Common myeloid progenitor, CD34-positive (primary cell): ENCODE data around the gene SYNE1.

ENCODE experiments used
- CTCF ChIA-PET: fragments of 350-600 bp; sonication (Branson Sonifier 250); formaldehyde crosslinking; loops from one replicate; lab custom pipeline; 2021; ENCODE audit warnings: antibody characterized with exemption; lab: Charles Lee
- POLR2A ChIA-PET: fragments of 350-600 bp; sonication (Branson Sonifier 250); formaldehyde crosslinking; loops from one replicate; lab custom pipeline; 2021; ENCODE audit warnings: antibody characterized with exemption; lab: Charles Lee
- DNase-seq, 3 donors: peaks; one replicate each; pipeline versions ENCODE4 v3.0.0 to v3.0.0-alpha.2; 2013
- H3K27ac ChIP-seq, 2 experiments: 1 replicate in 1 of 2; 2 replicates in 1 of 2; pipeline ENCODE4 v1.7.0; 2013; ENCODE audit warnings: inconsistent platforms in 2 of 2, low read length in 2 of 2, mild to moderate bottlenecking in 2 of 2, low read depth in 1 of 2, moderate library complexity in 1 of 2; ENCODE audit not compliant: severe bottlenecking in 2 of 2, insufficient read depth in 1 of 2, poor library complexity in 1 of 2
- H3K27me3 ChIP-seq, 5 experiments: replicated peaks in 2 of 5; 1 replicate in 3 of 5; 2 replicates in 2 of 5; pipeline versions ENCODE4 v1.6.1 to v1.7.0; 2013; ENCODE audit warnings: low read length in 4 of 5, mild to moderate bottlenecking in 2 of 5, moderate library complexity in 2 of 5, inconsistent platforms in 1 of 5; ENCODE audit not compliant: insufficient read depth in 5 of 5, control insufficient read depth in 4 of 5
- H3K36me3 ChIP-seq, 4 experiments: 1 replicate in 2 of 4; 2 replicates in 2 of 4; pipeline versions ENCODE4 v1.6.1 to v1.7.0; 2013; ENCODE audit warnings: low read length in 3 of 4, control low read depth in 1 of 4, mild to moderate bottlenecking in 1 of 4; ENCODE audit not compliant: control insufficient read depth in 4 of 4, insufficient read depth in 4 of 4
- H3K4me1 ChIP-seq, 4 experiments: 1 replicate in 3 of 4; 2 replicates in 1 of 4; pipeline versions ENCODE4 v1.6.1 to v1.7.1; 2013; ENCODE audit warnings: low read length in 3 of 4, mild to moderate bottlenecking in 3 of 4, control low read depth in 1 of 4, inconsistent platforms in 1 of 4, moderate library complexity in 1 of 4; ENCODE audit not compliant: control insufficient read depth in 4 of 4, insufficient read depth in 4 of 4; ENCODE audit errors: control extremely low read depth in 1 of 4
- H3K4me3 ChIP-seq, 7 experiments: 1 replicate in 4 of 7; 2 replicates in 3 of 7; pipeline versions ENCODE4 v1.5.1 to v1.7.0; 2013; ENCODE audit warnings: mild to moderate bottlenecking in 7 of 7, low read length in 6 of 7, moderate library complexity in 6 of 7, inconsistent platforms in 2 of 7, low read depth in 2 of 7, control low read depth in 1 of 7; ENCODE audit not compliant: insufficient read depth in 4 of 7, control insufficient read depth in 1 of 7; ENCODE audit errors: extremely low read depth in 1 of 7
- H3K9me3 ChIP-seq, 5 experiments: 1 replicate in 4 of 5; 2 replicates in 1 of 5; pipeline versions ENCODE4 v1.6.1 to v1.7.1; 2013; ENCODE audit warnings: low read length in 4 of 5, mild to moderate bottlenecking in 2 of 5, inconsistent platforms in 1 of 5, low read depth in 1 of 5, moderate library complexity in 1 of 5; ENCODE audit not compliant: control insufficient read depth in 4 of 5, insufficient read depth in 2 of 5; ENCODE audit errors: control extremely low read depth in 1 of 5
- WGBS: methylation state at CpG from one replicate; pipeline ENCODE4 v1.1.5; 2013; ENCODE audit not compliant: insufficient coverage; 5-methylcytosine and 5-hydroxymethylcytosine counted together

Gene SYNE1

DNA sequence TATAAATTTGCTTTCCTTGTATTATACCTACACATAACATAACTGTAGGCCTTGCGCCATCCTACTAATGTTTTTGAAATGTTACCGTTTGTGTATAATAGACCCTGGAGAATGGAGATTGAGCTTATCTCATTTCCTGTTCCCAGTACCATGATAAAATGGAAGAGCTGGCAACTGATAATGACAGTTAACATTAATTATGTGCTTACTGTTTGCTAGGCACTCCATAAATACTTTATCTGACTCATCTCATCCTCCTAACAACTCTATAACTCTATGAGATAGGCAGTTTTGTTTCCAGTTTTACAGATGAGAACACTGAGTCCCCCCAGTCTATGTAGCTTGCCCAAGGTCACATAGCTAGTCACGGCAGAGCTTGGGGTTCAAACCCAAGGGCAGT lies 396.7 kb downstream of the SYNE1 start:
- H3K27ac ChIP-seq = no peak overlapping the region
- no peak overlapping the region for H3K4me3 ChIP-seq
- ChIA-PET CTCF (interaction anchor here (1.5 kb wide), 1 partner anchor 11 kb away, joined by 4 read pairs; no protein-coding TSS in a partner anchor), POLR2A (no interaction called here)
- peaks cover 20 to 81% (median 38%) of the 10 kb centered on the region in 4 experiments for H3K36me3 ChIP-seq
- no CpG with 5 or more reads among the region's 3 CpGs for WGBS
- DNase-seq = no peak
- no peaks in the 10 kb centered on the region for H3K9me3 ChIP-seq
- H3K4me1 ChIP-seq = no peaks in the 10 kb centered on the region
- no peaks in the 10 kb centered on the region for H3K27me3 ChIP-seq

- Histone ChIP-seq H3K9me3 (no peaks in the 10 kb centered on the region), H3K36me3 (peaks cover 26 to 81% (median 29%) of the 10 kb centered on the region in 4 experiments), H3K4me1 (no peaks in the 10 kb centered on the region), H3K27ac (no peak overlapping the region), H3K4me3 (no peak overlapping the region), H3K27me3 (no peaks in the 10 kb centered on the region)
- 97% methylated on average over 7 of the region's 8 CpGs for WGBS
- no peak for DNase-seq
- CTCF ChIA-PET = no interaction called here
- POLR2A ChIA-PET = no interaction called here
Observed at GRCh38 chr6:152236370-152237097, 400.6 kb downstream of the SYNE1 start.

DNA sequence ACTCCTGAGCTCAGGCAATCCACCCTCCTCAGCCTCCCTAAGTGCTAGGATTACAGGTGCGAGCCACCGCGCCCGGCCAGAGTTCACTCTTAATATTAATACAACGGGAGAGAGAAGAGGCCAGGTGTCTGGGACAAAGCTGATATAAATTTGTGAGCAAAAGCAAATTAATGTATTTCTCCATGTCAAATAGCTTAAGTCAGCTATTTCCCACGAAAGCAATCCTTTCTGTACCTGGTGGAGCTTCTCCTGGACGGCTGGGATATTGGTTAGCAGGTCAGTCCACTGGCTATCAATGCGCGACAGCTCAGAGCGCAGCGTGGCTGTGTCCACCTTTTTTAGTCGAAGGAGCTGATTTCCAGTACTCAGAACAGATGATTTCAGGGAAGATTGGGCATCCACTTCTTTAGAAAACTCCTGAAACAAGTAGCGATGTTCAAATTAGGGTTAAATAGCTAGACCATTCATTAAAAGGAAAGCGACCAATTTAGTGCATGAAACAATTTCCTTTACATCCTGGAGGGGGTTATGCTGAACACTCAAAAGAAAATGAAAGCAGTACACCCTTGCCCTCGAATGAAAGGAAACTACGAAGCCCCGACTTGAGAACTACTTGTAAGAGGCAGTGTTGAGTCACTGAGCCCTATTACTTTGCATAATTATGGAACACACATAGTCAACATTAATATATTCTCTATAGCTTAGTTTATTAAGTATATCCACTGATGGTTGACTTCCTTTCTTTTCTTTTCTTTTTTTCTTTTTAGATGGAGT lies 403.4 kb downstream of the SYNE1 start:
- Histone ChIP-seq H3K27ac (no peak overlapping the region), H3K9me3 (no peaks in the 10 kb centered on the region), H3K27me3 (no peaks in the 10 kb centered on the region), H3K4me1 (no peaks in the 10 kb centered on the region), H3K36me3 (peaks cover 16 to 73% (median 23%) of the 10 kb centered on the region in 4 experiments), H3K4me3 (no peak overlapping the region)
- ChIA-PET POLR2A (no interaction called here), CTCF (interaction anchor here (0.6 kb wide), 1 partner anchor 46 kb away, joined by 3 read pairs; no protein-coding TSS in a partner anchor)
- 91% methylated on average over 11 of the region's 17 CpGs for WGBS
- DNase-seq = no peak

GRCh38 chr6:152232501-152233151 lies 404.5 kb downstream of the SYNE1 start:
- H3K4me1 ChIP-seq = no peaks in the 10 kb centered on the region
- WGBS = no CpG with 5 or more reads among the region's 5 CpGs
- CTCF ChIA-PET = no interaction called here
- H3K4me3 ChIP-seq = no peak overlapping the region
- peak; percentile 25 to 79 (median 57) for DNase-seq
- H3K27ac ChIP-seq = peak overlapping the region in 1 of 2 experiments; percentile 3
- peaks cover 14 to 66% (median 23%) of the 10 kb centered on the region in 4 experiments for H3K36me3 ChIP-seq
- no peaks in the 10 kb centered on the region for H3K27me3 ChIP-seq
- POLR2A ChIA-PET = no interaction called here
- H3K9me3 ChIP-seq = no peaks in the 10 kb centered on the region

DNA sequence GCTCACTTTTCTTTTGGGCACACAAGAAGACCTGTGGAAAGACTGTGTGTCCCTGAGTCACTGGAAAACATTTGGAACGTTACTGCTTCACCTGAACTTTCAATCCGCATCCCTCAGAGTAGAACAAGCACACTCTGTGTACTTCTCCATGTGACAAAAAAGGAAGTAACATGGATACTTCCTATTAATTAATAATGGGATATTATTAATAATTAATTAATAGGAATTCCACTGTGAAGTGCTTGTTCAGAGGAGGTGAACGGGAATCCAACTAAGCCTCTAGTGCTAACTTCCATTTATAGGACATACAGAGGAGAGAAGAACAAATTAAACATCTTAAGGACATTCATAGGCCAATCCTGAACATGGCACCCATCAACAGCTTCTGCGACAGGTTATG lies 407.8 kb downstream of the SYNE1 start:
- no peak overlapping the region for H3K4me3 ChIP-seq
- no peaks in the 10 kb centered on the region for H3K9me3 ChIP-seq
- WGBS = no CpG with 5 or more reads among the region's 4 CpGs
- DNase-seq = no peak
- POLR2A ChIA-PET = no interaction called here
- H3K27ac ChIP-seq = no peak overlapping the region
- H3K4me1 ChIP-seq = no peaks in the 10 kb centered on the region
- peaks cover 9 to 52% (median 15%) of the 10 kb centered on the region in 4 experiments for H3K36me3 ChIP-seq
- CTCF ChIA-PET = interaction anchor here (0.8 kb wide), 1 partner anchor 17 kb away, joined by 3 read pairs; no protein-coding TSS in a partner anchor
- no peaks in the 10 kb centered on the region for H3K27me3 ChIP-seq

GRCh38 chr6:152226119-152226518 lies 411.0 kb downstream of the SYNE1 start:
- Histone ChIP-seq H3K27ac (no peak overlapping the region), H3K9me3 (peaks cover 3 to 26% (median 14%) of the 10 kb centered on the region in 5 experiments), H3K27me3 (no peaks in the 10 kb centered on the region), H3K36me3 (peaks cover 18 to 62% (median 31%) of the 10 kb centered on the region in 4 experiments), H3K4me1 (no peaks in the 10 kb centered on the region), H3K4me3 (no peak overlapping the region)
- ChIA-PET CTCF (no interaction called here), POLR2A (no interaction called here)
- WGBS = no CpG with 5 or more reads among the region's 2 CpGs
- DNase-seq = no peak
